ENCODE data around the gene CLDN9. TPM values are rescaled to one million over a fixed set of nuclear protein-coding genes. Genes with fewer than 3 reads are reported as not detected.
A peak's percentile ranks its signal among the peaks of the same experiment; 100 is the strongest.

CLDN9 gene
- total RNA-seq, 1 donor from 2014 or later = 0.75 TPM

DNA sequence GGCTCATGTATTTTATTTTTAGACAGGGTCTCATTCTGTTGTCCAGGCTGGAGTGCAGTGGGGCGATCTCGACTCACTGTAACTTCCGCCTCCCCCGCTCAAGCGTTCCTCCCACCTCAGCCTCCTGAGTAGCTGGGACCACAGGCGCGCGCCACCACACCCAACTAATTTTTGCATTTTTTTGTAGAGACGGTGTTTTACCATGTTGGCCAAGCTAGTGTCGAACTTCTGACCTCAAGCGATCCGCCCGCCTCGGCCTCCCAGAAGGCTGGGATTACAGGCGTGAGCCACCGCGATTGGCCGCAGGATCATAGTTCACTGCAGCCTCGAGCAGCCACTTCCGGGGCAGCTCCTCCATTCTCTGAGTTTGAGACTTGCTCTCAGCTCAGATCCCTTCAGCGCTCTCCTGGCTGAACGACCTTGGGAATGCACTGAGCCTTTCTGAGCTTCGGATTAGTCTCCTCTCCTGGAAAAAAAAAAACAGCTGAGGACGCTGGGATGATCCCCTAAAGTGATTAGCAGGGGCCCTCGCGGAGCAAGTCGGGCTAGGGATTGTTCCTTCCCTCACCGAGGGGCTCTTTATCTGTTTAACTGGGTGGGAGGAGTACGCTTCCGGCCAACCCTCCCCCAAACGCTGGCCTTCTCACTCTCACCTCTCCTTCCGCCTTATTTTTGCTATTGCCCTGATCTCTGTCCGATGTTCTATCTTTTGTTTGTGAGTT, 31.4 kb upstream of the CLDN9 start:
- ATAC-seq = no peak
- intact Hi-C loops (cut with DNase I) = no loop called here
- Histone ChIP-seq H3K27me3 (no peaks in the 10 kb centered on the region), H3K27ac (peak overlapping the region; percentile 98), H3K4me1 (peaks cover 23% of the 10 kb centered on the region), H3K4me3 (peak overlapping the region; percentile 84), H3K36me3 (no peaks in the 10 kb centered on the region), H3K9me3 (no peaks in the 10 kb centered on the region)
- no peak for TF ChIP-seq CTCF (IDR thresholded peaks at IDR 0.05)
- DNase-seq = no peak

DNA sequence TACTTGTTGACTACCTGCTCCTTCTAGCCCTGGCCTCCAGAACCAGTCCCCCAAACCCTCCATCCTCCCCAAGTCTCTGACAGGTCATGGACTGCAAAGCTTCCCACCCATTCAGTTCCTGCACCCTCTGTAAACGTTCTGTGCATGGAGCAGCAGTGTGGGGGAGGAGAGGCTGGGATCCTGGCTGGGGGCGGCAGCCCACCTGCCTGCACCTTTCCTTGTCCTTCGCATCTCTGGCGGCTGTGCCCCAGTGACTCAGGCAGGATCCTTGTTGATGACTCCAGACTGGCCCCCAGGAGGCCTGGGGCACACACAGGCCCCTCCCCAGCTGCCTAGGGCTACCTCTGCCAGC, 30.8 kb upstream of the CLDN9 start:
- peaks cover 23% of the 10 kb centered on the region for H3K4me1 ChIP-seq
- no peak for DNase-seq

DNA sequence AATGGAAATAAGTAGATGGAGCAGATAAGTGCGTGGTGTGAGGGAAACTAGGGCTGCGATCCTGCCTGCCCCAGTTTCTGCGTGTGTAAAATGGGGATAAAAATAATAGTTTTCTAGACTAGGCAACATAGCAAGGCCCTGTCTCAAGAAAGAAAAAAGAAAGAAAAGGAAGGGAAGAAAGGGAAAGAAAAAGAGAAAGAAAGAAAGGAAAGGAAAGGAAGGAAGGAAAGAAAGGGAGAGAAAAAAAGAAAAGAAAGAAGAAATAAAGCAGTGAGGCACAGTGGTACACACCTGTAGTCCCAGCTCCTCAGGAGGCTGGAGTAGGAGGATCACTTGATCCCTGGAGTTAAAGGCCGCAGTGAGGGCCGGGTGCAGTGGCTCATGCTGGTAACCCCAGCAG, 30.3 kb upstream of the CLDN9 start:
- TF ChIP-seq CTCF (IDR thresholded peaks at IDR 0.05) = no peak
- Histone ChIP-seq H3K9me3 (no peaks in the 10 kb centered on the region), H3K4me3 (no peak overlapping the region), H3K27me3 (no peaks in the 10 kb centered on the region), H3K36me3 (no peaks in the 10 kb centered on the region), H3K27ac (no peak overlapping the region), H3K4me1 (peaks cover 23% of the 10 kb centered on the region)
- intact Hi-C loops (cut with DNase I) = no loop called here
- DNase-seq = no peak
- ATAC-seq = no peak

More for the DNA sequence above, 30.8 kb upstream of the CLDN9 start:
- intact Hi-C loops (cut with DNase I) = no loop called here
- no peak overlapping the region for H3K4me3 ChIP-seq
- no peak for ATAC-seq
- no peaks in the 10 kb centered on the region for H3K36me3 ChIP-seq
- H3K9me3 ChIP-seq = no peaks in the 10 kb centered on the region
- no peaks in the 10 kb centered on the region for H3K27me3 ChIP-seq
- H3K27ac ChIP-seq = no peak overlapping the region
- TF ChIP-seq CTCF (IDR thresholded peaks at IDR 0.05) = no peak

GRCh38 chr16:2983706-2984136, 29.0 kb upstream of the CLDN9 start:
- peak overlapping the region; percentile 16 for H3K4me3 ChIP-seq
- intact Hi-C loops (cut with DNase I) = no loop called here
- ATAC-seq = peak; percentile 81
- peaks cover 23% of the 10 kb centered on the region for H3K4me1 ChIP-seq
- peak; percentile 89 for TF ChIP-seq CTCF (IDR thresholded peaks at IDR 0.05)
- no peaks in the 10 kb centered on the region for H3K27me3 ChIP-seq
- no peaks in the 10 kb centered on the region for H3K36me3 ChIP-seq
- peak; percentile 90 for DNase-seq
- H3K9me3 ChIP-seq = no peaks in the 10 kb centered on the region
- H3K27ac ChIP-seq = no peak overlapping the region

DNA sequence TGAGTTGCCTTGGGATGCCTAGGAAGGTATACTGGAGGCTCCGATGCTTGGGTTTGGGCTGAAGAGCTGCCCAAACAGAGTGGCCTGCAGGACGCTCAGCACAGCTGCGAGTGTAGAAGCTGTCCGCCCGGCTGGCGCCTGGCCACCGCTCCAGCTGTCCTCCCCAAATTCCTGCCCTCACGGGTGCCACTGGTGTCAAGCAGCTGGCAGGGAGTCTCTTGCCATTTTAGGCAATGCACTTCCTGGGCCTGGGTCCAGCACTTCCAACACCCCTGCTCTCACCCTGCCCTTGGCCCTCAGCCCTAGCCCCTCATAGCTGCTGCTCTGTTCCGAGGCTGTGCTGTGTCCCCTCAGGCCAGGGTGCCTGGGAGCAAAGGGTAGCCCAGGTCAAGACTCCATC, 27.3 kb upstream of the CLDN9 start:
- no peak for TF ChIP-seq CTCF (IDR thresholded peaks at IDR 0.05)
- Histone ChIP-seq H3K4me3 (no peak overlapping the region), H3K27me3 (peaks cover 9% of the 10 kb centered on the region), H3K36me3 (no peaks in the 10 kb centered on the region), H3K27ac (no peak overlapping the region), H3K4me1 (peaks cover 15% of the 10 kb centered on the region), H3K9me3 (no peaks in the 10 kb centered on the region)
- ATAC-seq = no peak
- DNase-seq = no peak
- intact Hi-C loops (cut with DNase I) = no loop called here

All from upper lobe of right lung (tissue), 1 donor.